ENCODE measurements around the gene ANKRD9.

Gene ANKRD9

DNA sequence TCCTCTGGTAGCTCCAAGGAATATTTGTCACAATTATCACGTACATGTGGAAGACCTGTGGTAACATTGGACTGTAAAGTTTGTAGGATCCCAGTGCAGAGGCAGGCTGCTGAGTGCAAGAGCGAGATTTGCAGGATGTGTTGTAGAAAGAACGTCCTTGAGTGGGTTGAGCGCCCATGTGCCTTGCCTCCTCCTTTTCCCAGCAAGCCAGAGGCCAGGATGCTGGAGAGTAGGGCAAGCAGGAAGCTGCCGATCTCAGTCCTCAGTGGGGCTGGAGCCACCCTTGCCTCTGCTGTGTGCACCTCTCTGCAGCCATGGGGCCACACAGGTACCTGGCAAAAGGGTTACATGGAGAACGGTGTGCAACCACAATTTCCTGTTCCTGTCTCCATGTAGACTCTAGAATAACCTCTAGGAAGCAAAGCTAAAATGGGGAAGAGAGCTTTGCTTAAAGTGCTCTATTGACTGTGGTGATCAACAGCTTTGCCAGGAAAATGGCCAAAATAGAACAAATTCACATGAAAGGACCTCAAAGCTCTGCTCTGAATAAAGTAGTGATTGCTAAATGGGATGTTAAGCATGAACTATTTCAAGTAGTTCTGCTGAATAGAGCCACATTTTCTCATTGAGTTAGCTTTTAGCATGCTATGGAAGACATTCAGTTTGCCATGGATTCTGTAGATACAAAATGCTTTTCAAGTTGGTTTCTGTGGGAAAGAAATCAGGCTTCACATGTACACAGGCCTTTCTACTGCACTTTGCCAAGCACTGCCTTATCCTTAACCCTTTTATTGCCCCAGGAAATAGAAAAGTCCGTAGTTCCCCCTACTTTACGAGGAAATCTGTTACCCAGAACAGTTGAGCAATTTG lies 37.4 kb downstream of the ANKRD9 start:
- Mint-ChIP-seq H3K27me3 (ENCODE audit: low read depth) (no peaks in the 10 kb centered on the region), H3K4me3 (no peak overlapping the region)

DNA sequence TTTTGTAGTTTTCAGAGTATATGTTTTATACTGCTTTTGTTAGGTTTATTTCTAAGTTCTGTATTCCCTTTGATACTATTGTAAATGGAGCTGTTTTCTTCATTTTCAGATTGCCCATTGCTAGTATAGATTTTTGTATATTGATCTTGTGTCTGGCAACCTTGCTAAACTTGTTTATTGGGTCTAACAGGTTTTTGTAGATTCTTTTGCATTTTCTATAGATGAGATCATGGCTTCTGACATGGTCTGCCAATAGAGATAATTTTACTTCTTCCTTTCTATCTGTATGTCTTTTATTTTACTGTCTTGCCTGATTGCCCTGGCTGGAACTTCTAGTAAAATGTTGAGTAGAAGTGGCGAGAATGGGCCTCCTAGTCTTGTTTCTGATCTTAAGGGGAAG lies 40.3 kb downstream of the ANKRD9 start:
- DNase-seq (ENCODE audit: low spot score) = no peak
- H3K4me3 Mint-ChIP-seq = no peak overlapping the region

More for the DNA sequence above, 37.4 kb downstream of the ANKRD9 start:
- no peak overlapping the region for H3K27ac Mint-ChIP-seq
- no peak for DNase-seq (ENCODE audit: low spot score)
- peaks cover 11% of the 10 kb centered on the region for H3K36me3 Mint-ChIP-seq (ENCODE audit: low read depth)
- H3K9me3 Mint-ChIP-seq = no peaks in the 10 kb centered on the region
- H3K4me1 Mint-ChIP-seq (ENCODE audit: low read depth) = peaks cover 7% of the 10 kb centered on the region

GRCh38 chr14:102464846-102465341 lies 44.7 kb downstream of the ANKRD9 start:
- no peak overlapping the region for H3K4me3 Mint-ChIP-seq
- no peaks in the 10 kb centered on the region for H3K27me3 Mint-ChIP-seq (ENCODE audit: low read depth)
- DNase-seq (ENCODE audit: low spot score) = no peak
- H3K4me1 Mint-ChIP-seq (ENCODE audit: low read depth) = peaks cover 10% of the 10 kb centered on the region
- peaks cover 10% of the 10 kb centered on the region for H3K36me3 Mint-ChIP-seq (ENCODE audit: low read depth)
- H3K9me3 Mint-ChIP-seq = no peaks in the 10 kb centered on the region
- no peak overlapping the region for H3K27ac Mint-ChIP-seq

More for the DNA sequence above, 40.3 kb downstream of the ANKRD9 start:
- Mint-ChIP-seq H3K36me3 (ENCODE audit: low read depth) (peaks cover 14% of the 10 kb centered on the region), H3K27me3 (ENCODE audit: low read depth) (no peaks in the 10 kb centered on the region), H3K27ac (no peak overlapping the region), H3K9me3 (no peaks in the 10 kb centered on the region), H3K4me1 (ENCODE audit: low read depth) (peaks cover 7% of the 10 kb centered on the region)

DNA sequence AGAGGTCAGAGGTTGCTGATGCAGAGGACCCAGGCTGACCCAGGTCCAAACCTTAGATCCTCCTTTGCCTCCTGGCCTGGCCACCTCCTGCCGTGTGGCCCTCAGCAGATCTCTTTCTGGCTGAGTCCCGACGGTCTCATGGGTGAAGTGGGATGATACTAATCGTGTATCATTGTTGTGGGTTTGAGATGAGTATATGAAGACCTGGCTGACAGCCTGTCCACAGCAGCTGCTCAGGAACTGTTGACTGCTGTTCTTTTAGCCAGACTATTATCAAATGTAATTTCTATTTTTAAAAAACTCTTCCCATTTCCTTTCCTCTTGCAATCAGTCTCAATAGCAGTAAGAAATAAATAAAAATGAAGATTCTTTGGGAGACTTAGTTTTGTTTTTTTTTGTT lies 45.6 kb downstream of the ANKRD9 start:
- peaks cover 5% of the 10 kb centered on the region for H3K36me3 Mint-ChIP-seq (ENCODE audit: low read depth)

DNA sequence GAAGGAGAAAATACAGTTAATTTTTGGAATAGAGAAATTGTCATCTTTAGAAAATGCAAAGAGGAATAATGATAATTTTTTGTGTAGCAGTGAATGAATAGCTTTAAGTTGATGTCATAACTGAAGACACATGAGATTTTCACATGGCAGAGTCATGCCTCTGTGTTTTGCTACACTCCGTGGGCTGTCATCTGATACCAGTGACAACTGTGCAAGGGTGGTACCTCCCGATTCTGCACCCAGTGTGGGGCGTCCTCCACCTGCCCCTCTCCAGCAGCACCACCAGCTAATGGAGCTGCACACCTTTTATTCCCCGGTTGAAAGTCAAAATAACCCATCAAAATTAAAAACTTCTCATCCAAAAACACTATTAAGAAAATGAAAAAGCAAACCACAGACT lies 47.2 kb downstream of the ANKRD9 start:
- Mint-ChIP-seq H3K27me3 (ENCODE audit: low read depth) (no peaks in the 10 kb centered on the region), H3K27ac (no peak overlapping the region), H3K4me1 (ENCODE audit: low read depth) (peaks cover 10% of the 10 kb centered on the region), H3K4me3 (no peak overlapping the region), H3K36me3 (ENCODE audit: low read depth) (peaks cover 4% of the 10 kb centered on the region), H3K9me3 (no peaks in the 10 kb centered on the region)
- DNase-seq (ENCODE audit: low spot score) = no peak

More for the DNA sequence above, 45.6 kb downstream of the ANKRD9 start:
- Mint-ChIP-seq H3K9me3 (no peaks in the 10 kb centered on the region), H3K27me3 (ENCODE audit: low read depth) (no peaks in the 10 kb centered on the region), H3K4me1 (ENCODE audit: low read depth) (peaks cover 10% of the 10 kb centered on the region), H3K27ac (no peak overlapping the region), H3K4me3 (no peak overlapping the region)
- DNase-seq (ENCODE audit: low spot score) = no peak

DNA sequence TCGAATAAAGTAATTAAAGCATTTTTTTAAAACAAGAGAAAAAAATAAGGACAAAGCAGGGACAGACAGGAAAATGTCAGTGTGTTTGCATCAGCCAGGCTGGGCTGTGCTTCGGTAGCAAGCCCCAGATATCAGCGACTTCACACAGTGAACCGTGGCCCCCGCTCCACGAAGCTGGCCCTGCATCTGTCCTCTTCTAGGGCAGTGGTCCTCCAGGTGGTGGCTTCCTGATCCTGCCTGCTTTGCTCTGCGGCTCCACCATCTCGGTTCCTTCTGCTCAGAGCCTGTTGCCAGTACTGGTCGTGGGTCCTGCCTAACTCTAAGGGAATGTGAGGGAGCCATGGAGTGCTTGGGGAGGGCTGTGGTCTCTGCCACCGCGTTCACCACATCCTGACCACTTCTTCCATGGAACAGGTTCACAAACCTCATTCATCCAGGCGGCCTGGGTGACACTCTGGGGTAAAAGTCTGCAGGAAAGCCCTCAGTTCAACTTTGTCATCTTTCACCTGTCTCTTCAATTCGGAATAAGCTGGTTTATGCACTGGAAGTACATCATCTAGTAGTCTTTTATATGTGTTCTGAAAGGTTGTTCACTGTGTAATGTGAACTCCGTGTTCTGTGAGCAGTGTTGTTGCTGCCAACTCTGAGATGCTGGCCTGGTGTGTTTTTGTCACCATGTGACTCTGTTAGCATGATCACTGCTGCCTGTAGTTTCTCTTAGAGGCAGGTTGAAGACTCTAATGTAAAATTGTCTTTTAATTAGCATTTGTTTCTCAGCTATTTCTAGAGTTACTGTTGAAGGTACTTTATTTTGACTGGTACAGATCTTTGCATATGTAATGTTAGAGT lies 47.9 kb downstream of the ANKRD9 start:
- no peak overlapping the region for H3K27ac Mint-ChIP-seq
- H3K4me3 Mint-ChIP-seq = no peak overlapping the region
- no peaks in the 10 kb centered on the region for H3K9me3 Mint-ChIP-seq
- peaks cover 10% of the 10 kb centered on the region for H3K4me1 Mint-ChIP-seq (ENCODE audit: low read depth)
- DNase-seq (ENCODE audit: low spot score) = no peak
- H3K27me3 Mint-ChIP-seq (ENCODE audit: low read depth) = no peaks in the 10 kb centered on the region
- H3K36me3 Mint-ChIP-seq (ENCODE audit: low read depth) = peaks cover 2% of the 10 kb centered on the region

DNA sequence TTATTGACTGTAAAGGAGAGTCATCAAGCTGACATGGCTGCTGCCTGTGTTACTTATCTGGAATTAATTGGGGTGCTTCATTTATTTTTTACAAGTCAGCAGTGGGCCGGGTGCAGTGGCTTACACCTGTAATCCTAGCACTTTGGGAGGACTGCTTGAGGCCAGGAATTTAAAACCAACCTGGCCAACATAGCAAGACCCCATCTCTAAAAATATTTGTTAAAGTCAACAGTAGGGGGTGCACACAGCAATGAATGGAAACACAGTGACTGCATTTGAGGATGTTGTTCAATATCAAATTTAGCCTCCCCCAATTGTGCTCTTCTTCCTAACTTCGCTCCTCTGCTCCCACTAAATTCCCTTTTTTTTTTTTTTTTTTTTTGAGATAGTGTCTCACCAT lies 52.1 kb downstream of the ANKRD9 start:
- H3K4me3 Mint-ChIP-seq = no peak overlapping the region
- no peak for DNase-seq (ENCODE audit: low spot score)
- peaks cover 8% of the 10 kb centered on the region for H3K4me1 Mint-ChIP-seq (ENCODE audit: low read depth)
- no peak overlapping the region for H3K27ac Mint-ChIP-seq
- H3K36me3 Mint-ChIP-seq (ENCODE audit: low read depth) = peaks cover 2% of the 10 kb centered on the region
- H3K27me3 Mint-ChIP-seq (ENCODE audit: low read depth) = no peaks in the 10 kb centered on the region
- H3K9me3 Mint-ChIP-seq = no peaks in the 10 kb centered on the region

DNA sequence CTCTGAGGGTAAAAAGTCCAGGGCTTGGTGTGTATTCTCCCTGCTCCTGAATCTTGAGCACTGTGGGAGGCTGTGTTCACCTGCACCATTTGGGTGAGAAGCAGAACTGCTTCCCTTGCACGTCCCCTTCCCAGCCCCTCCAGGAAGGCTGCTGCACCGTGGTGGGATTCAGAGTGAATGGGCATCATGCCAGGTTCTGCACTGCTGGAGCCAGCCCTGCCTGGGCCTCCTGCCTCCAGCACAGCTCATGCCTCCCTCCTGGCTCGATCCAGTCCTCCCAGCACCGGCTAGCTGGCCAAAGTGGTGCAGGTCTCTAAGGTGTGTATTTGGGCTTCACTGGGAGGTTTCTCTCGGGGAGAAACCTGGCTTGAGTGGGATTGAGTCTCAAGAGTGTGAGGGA lies 54.9 kb downstream of the ANKRD9 start:
- no peaks in the 10 kb centered on the region for H3K9me3 Mint-ChIP-seq
- H3K4me3 Mint-ChIP-seq = no peak overlapping the region
- no peaks in the 10 kb centered on the region for H3K4me1 Mint-ChIP-seq (ENCODE audit: low read depth)
- H3K27me3 Mint-ChIP-seq (ENCODE audit: low read depth) = no peaks in the 10 kb centered on the region
- H3K36me3 Mint-ChIP-seq (ENCODE audit: low read depth) = peaks cover 2% of the 10 kb centered on the region
- no peak for DNase-seq (ENCODE audit: low spot score)
- no peak overlapping the region for H3K27ac Mint-ChIP-seq

- DNase-seq (ENCODE audit: low spot score) = no peak
- Mint-ChIP-seq H3K4me3 (no peak overlapping the region), H3K36me3 (ENCODE audit: low read depth) (no peaks in the 10 kb centered on the region), H3K9me3 (no peaks in the 10 kb centered on the region), H3K27me3 (ENCODE audit: low read depth) (no peaks in the 10 kb centered on the region), H3K4me1 (ENCODE audit: low read depth) (no peaks in the 10 kb centered on the region), H3K27ac (no peak overlapping the region)
These were observed 57.3 kb downstream of the ANKRD9 start for GRCh38 chr14:102452302-102452701.
